K562 (cell line): ENCODE results near the gene MED13L. TPM values are rescaled to one million over a fixed set of nuclear protein-coding genes. Genes with fewer than 3 reads are reported as not detected.

ENCODE experiments used
- ATAC-seq: fragments of 200-7000 bp; cut with Tn5 transposase; 3 replicates; pipeline ENCODE4 v1.9.1; 2020; ENCODE audit warnings: moderate library complexity
- BruUV-seq: library from RNA; stranded (reverse); fragments of 400-500 nt; replicated peaks from 2 replicates; lab custom pipeline; 2021; lab: Mats Ljungman, UMichigan
- CTCF ChIA-PET: fragments of 300-600 bp; formaldehyde crosslinking; extraction: SDS; loops from one replicate; lab custom pipeline; 2021; ENCODE audit warnings: low intra/inter-chr PET ratio; lab: Yijun Ruan, JAX
- POLR2A ChIA-PET: fragments of 300-600, 350-650 bp; sonication (Branson Sonifier 250); formaldehyde crosslinking; extraction: SDS; loops from one replicate; lab custom pipeline; 2021; ENCODE audit warnings: antibody characterized with exemption, inconsistent platforms; lab: Yijun Ruan, JAX
- DNase-seq, 4 experiments: peaks; one replicate each; pipeline versions ENCODE4 v3.0.0 to v3.0.0-alpha.2; 2011 to 2018; ENCODE audit warnings: low spot score in 3 of 4, mixed read lengths in 3 of 4; ENCODE audit errors: extremely low read depth in 1 of 4
- FAIRE-seq: peaks from 2 replicates; lab custom pipeline; 2011; peaks lifted over from hg19 to GRCh38; lab: Jason Lieb, UNC
- H2AFZ ChIP-seq: 2 replicates; pipeline ENCODE4 v1.6.0; 2011; ENCODE audit warnings: low read depth, low read length, control low read depth, inconsistent platforms
- H3K27ac ChIP-seq: fragments of 200-600 bp; 3 replicates; pipeline ENCODE4 v1.8.0; 2011; ENCODE audit warnings: low read depth, mild to moderate bottlenecking, control low read depth, inconsistent platforms, low read length, moderate library complexity, mixed read lengths; ENCODE audit errors: extremely low read depth
- H3K27me3 ChIP-seq, 2 experiments: fragments of 300-600 bp in 1 of 2; 2 replicates in 1 of 2; 3 replicates in 1 of 2; pipeline versions ENCODE4 v1.6.0 to v1.8.0; 2011; ENCODE audit warnings: inconsistent platforms in 2 of 2, low read length in 2 of 2, mild to moderate bottlenecking in 1 of 2, mixed read lengths in 1 of 2, moderate library complexity in 1 of 2; ENCODE audit not compliant: control insufficient read depth in 2 of 2, insufficient read depth in 2 of 2
- H3K36me3 ChIP-seq: fragments of 300-600 bp; 3 replicates; pipeline ENCODE4 v1.8.0; 2011; ENCODE audit warnings: mild to moderate bottlenecking, low read length, inconsistent platforms; ENCODE audit not compliant: control insufficient read depth, insufficient read depth
- H3K4me1 ChIP-seq, 2 experiments: fragments of 200-600 bp in 1 of 2; replicated peaks in 1 of 2; 2 replicates in 1 of 2; 3 replicates in 1 of 2; pipeline versions ENCODE4 v1.5.1 to v1.8.0; 2011; ENCODE audit warnings: inconsistent platforms in 2 of 2, low read length in 2 of 2, mild to moderate bottlenecking in 1 of 2, mixed read lengths in 1 of 2, moderate library complexity in 1 of 2; ENCODE audit not compliant: control insufficient read depth in 2 of 2, insufficient read depth in 2 of 2
- H3K4me2 ChIP-seq: 2 replicates; pipeline ENCODE4 v1.6.1; 2011; ENCODE audit warnings: low read length, control low read depth, inconsistent platforms, mixed read lengths; ENCODE audit not compliant: insufficient read depth
- H3K4me3 ChIP-seq: fragments of 200-600 bp; sonication (generic), shearing (Covaris generic); 2 replicates; pipeline ENCODE4 v1.5.1; 2016; ENCODE audit warnings: control low read depth, inconsistent platforms
- H3K79me2 ChIP-seq: fragments of 200-600 bp; 3 replicates; pipeline ENCODE4 v1.8.0; 2011; ENCODE audit warnings: low read length, inconsistent platforms; ENCODE audit not compliant: control insufficient read depth, insufficient read depth
- H3K9ac ChIP-seq, 2 experiments: 2 replicates each; pipeline versions ENCODE4 v1.6.0 to v1.6.1; 2011; ENCODE audit warnings: low read depth in 2 of 2, low read length in 2 of 2, control low read depth in 1 of 2, inconsistent platforms in 1 of 2, mild to moderate bottlenecking in 1 of 2, mixed read lengths in 1 of 2; ENCODE audit not compliant: insufficient read depth in 1 of 2
- H3K9me1 ChIP-seq: one replicate; pipeline ENCODE4 v1.6.0; 2011; ENCODE audit warnings: inconsistent platforms, mild to moderate bottlenecking, low read length, moderate library complexity; ENCODE audit not compliant: control insufficient read depth, insufficient read depth
- H3K9me3 ChIP-seq: replicated peaks from 2 replicates; pipeline ENCODE4 v1.5.1; 2011; ENCODE audit warnings: low read depth, low read length, inconsistent platforms; ENCODE audit not compliant: control insufficient read depth, insufficient read depth
- H4K20me1 ChIP-seq: replicated peaks from 2 replicates; pipeline ENCODE4 v1.6.1; 2011; ENCODE audit warnings: low read length, inconsistent platforms, mixed read lengths; ENCODE audit not compliant: control insufficient read depth, insufficient read depth
- ZMIZ1 ChIP-seq, 2 experiments: fragments of 150-350 bp in 1 of 2; IDR thresholded peaks; 2 replicates each; pipeline ENCODE4 v1.6.1; 2012 to 2016; ENCODE audit warnings: low read depth in 2 of 2, low read length in 2 of 2, mild to moderate bottlenecking in 1 of 2, moderate library complexity in 1 of 2
- WGBS: fragments of 100-300 bp; shearing (Covaris generic); methylation state at CpG from one replicate; pipeline ENCODE4 v1.1.6; 2016; ENCODE audit warnings: low coverage, mixed read lengths; ENCODE audit not compliant: insufficient coverage; ENCODE audit errors: missing lambda C conversion rate; 5-methylcytosine and 5-hydroxymethylcytosine counted together
- in situ Hi-C: fragments of 300-500 bp; cut with MboI; formaldehyde crosslinking; loops from 4 replicates; pipeline ENCODE4 v1.15.0; 2018; ENCODE audit warnings: inconsistent platforms, mixed read lengths
- intact Hi-C: fragments of 100-400 bp; cut with micrococcal nuclease; formaldehyde crosslinking; loops from 2 replicates; pipeline ENCODE4 v1.14.2; 2022
- microRNA counts: library from miRNA; unstranded; fragments of <30 nt; microRNA quantifications from one replicate; lab custom pipeline; 2016
- microRNA-seq: library from miRNA; unstranded; fragments of <30 nt; microRNA quantifications from one replicate; pipeline ENCODE4, GENCODE V29; 2018; ENCODE audit warnings: borderline microRNAs expressed
- polyA plus RNA-seq, 8 experiments: library from polyadenylated mRNA; depleted of rRNA in 4 of 8; stranded (reverse) in 5 of 8; unstranded in 3 of 8; fragments of >200 nt; fragmentation: Nextera tagmentation in 2 of 8; fragmentation: Illumina TruSeq in 1 of 8; extraction: Ambion mirVana in 2 of 8; extraction: Trizol in 1 of 8; gene quantifications; 2 replicates each; pipeline versions ENCODE4 v1.2.1 to v1.2.3, GENCODE V29; 2011 to 2014; ENCODE audit warnings: inconsistent platforms in 1 of 8, missing spikeins in 1 of 8
- small RNA-seq: library from RNA; depleted of rRNA; stranded (forward); fragments of <200 nt; gene quantifications from one replicate; pipeline ENCODE3, GENCODE V24; 2014
- total RNA-seq, 7 experiments: library from RNA; depleted of rRNA in 6 of 7; stranded (reverse); fragments of >200 nt in 6 of 7; fragmentation: Illumina TruSeq in 2 of 7; extraction: Trizol in 2 of 7; gene quantifications; 2 replicates each; pipeline versions ENCODE4 v1.2.1 to v1.2.3, GENCODE V29; 2011 to 2021; ENCODE audit warnings: low replicate concordance in 1 of 7

The MED13L gene
- total and polyA plus RNA-seq, 9 of the 15 experiments (the other 6 are each of a cell fraction or from before 2014, with no cell fraction given) = 13.4 to 90.3 (median 36.9) TPM

GRCh38 chr12:115910057-115910456, 367.4 kb downstream of the MED13L start:
- POLR2A ChIA-PET = no interaction called here
- ATAC-seq = no peak
- in situ Hi-C loops (no loop called here), intact Hi-C loops (loop anchor here (10.0 kb wide), 1 partner anchor 115 kb away; no protein-coding TSS in a partner anchor)
- no peak for DNase-seq
- H4K20me1 ChIP-seq = 0 out of 2 replicates have a peak, but pooled peaks cover 8% of the 10 kb centered on the region
- no peaks in the 10 kb centered on the region for H3K9me3 ChIP-seq
- H3K36me3 ChIP-seq = no peaks in the 10 kb centered on the region
- no peak overlapping the region for H2AFZ ChIP-seq
- H3K9ac ChIP-seq = no peak overlapping the region
- no peak overlapping the region for H3K4me2 ChIP-seq
- no peaks in the 10 kb centered on the region for H3K79me2 ChIP-seq
- CTCF ChIA-PET = no interaction called here
- FAIRE-seq = no peak
- H3K4me3 ChIP-seq = no peak overlapping the region
- H3K27me3 ChIP-seq = peaks cover 9 to 14% of the 10 kb centered on the region in 2 experiments; a peak in 4 of 5 replicates
- no peak for TF ChIP-seq ZMIZ1 (IDR thresholded peaks at IDR 0.05; ENCODE audit: low read depth in 2 of 2, low read length in 2 of 2)
- TF ChIP-seq, all 486 proteins: peak for 0
- Histone ChIP-seq H3K27ac (no peak overlapping the region), H3K9me1 (no peaks in the 10 kb centered on the region), H3K4me1 (no peaks in the 10 kb centered on the region; a peak in 1 of 5 replicates)
- WGBS = 0% methylated on average over 5 of the region's 5 CpGs
- BruUV-seq = no TSS peak

MicroRNAs encoded within 50 kb of the gene (microRNA counts, 767-probe panel; counts per million panel counts)
- not detected for microRNA hsa-miR-620 (lab: Ali Mortazavi, UCI)

Small RNA genes lying within 50 kb of the gene (microRNA-seq; reads per million reads assigned to microRNA genes)
- not detected for gene MIR620

Small RNA genes lying within 50 kb of the gene (small RNA-seq; reads per million reads assigned to genes)
- gene MIR620 (not detected), gene RNU6-1188P (not detected), gene SNRPGP18 (not detected)
